ENCODE data around the gene RALGPS1. TPM values are rescaled to one million over a fixed set of nuclear protein-coding genes. Genes with fewer than 3 reads are reported as not detected.

RALGPS1 gene
- total RNA-seq, 4 donors from 2014 or later = 7.3 to 22.4 (median 15.4) TPM

- 69 to 71% methylated on average over 12 of the region's 12 CpGs for WGBS, 2 donors
- intact Hi-C loops (cut with DNase I; ENCODE audit: low total_unique reads) = no loop called here
- no peak overlapping the region for H3K4me3 ChIP-seq (ENCODE audit: low read depth, poor library complexity, severe bottlenecking)
- peak in 1 of 2 donors; percentile 84 for DNase-seq (ENCODE audit: low spot score in 2 of 2)
- TF ChIP-seq POLR2A (IDR thresholded peaks at IDR 0.05) = no peak
- no peak for TF ChIP-seq CTCF (IDR thresholded peaks at IDR 0.05)
Measured at GRCh38 chr9:127166651-127167524, 252.3 kb downstream of the RALGPS1 start.

- no peak for TF ChIP-seq CTCF (IDR thresholded peaks at IDR 0.05)
- no peak for TF ChIP-seq POLR2A (IDR thresholded peaks at IDR 0.05)
- WGBS, 2 donors = 94 to 97% methylated on average over 11 of the region's 11 CpGs
- peak in 1 of 2 donors; percentile 59 for DNase-seq (ENCODE audit: low spot score in 2 of 2)
- no peak overlapping the region for H3K4me3 ChIP-seq (ENCODE audit: low read depth, poor library complexity, severe bottlenecking)
- intact Hi-C loops (cut with DNase I; ENCODE audit: low total_unique reads) = no loop called here
Measured at GRCh38 chr9:127167560-127168326, 253.2 kb downstream of the RALGPS1 start.

GRCh38 chr9:127168756-127169574, 254.4 kb downstream of the RALGPS1 start:
- TF ChIP-seq POLR2A (IDR thresholded peaks at IDR 0.05) (no peak), CTCF (IDR thresholded peaks at IDR 0.05) (no peak)
- WGBS, 2 donors = 89% methylated on average over 10 of the region's 10 CpGs
- no peak overlapping the region for H3K4me3 ChIP-seq (ENCODE audit: low read depth, poor library complexity, severe bottlenecking)
- DNase-seq (ENCODE audit: low spot score in 2 of 2) = peak in 1 of 2 donors; percentile 62
- intact Hi-C loops (cut with DNase I; ENCODE audit: low total_unique reads) = no loop called here

- TF ChIP-seq CTCF (IDR thresholded peaks at IDR 0.05) (no peak), POLR2A (IDR thresholded peaks at IDR 0.05) (no peak)
- H3K4me3 ChIP-seq (ENCODE audit: low read depth, poor library complexity, severe bottlenecking) = no peak overlapping the region
- DNase-seq (ENCODE audit: low spot score in 2 of 2) = no peak
- WGBS, 2 donors = 80 to 84% methylated on average over 5 of the region's 5 CpGs
- intact Hi-C loops (cut with DNase I; ENCODE audit: low total_unique reads) = no loop called here
Measured at GRCh38 chr9:127169575-127169883, 254.9 kb downstream of the RALGPS1 start.

GRCh38 chr9:127170103-127170502, 255.5 kb downstream of the RALGPS1 start:
- H3K4me3 ChIP-seq (ENCODE audit: low read depth, poor library complexity, severe bottlenecking) = no peak overlapping the region
- WGBS, 2 donors = 86 to 90% methylated on average over 4 of the region's 4 CpGs
- TF ChIP-seq CTCF (IDR thresholded peaks at IDR 0.05) = no peak
- no peak for DNase-seq (ENCODE audit: low spot score in 2 of 2)
- intact Hi-C loops (cut with DNase I; ENCODE audit: low total_unique reads) = no loop called here

Data from lower leg skin (tissue), 4 donors.